Stimulated activated CD4-positive, alpha-beta T cell treated with anti-CD3 and anti-CD28 coated beads, Interleukin-2, amount 100 ng/mL, for 24 hours (primary cell): ENCODE measurements around the gene KDM5A.
"Not testable (repeated sequence)": the region's sequence is repeated elsewhere in the genome, so short reads cannot be mapped to it uniquely, and the experiment has no call there.

ENCODE experiments used
- DNase-seq, 2 donors: peaks; one replicate each; pipeline ENCODE4 v3.0.0-alpha.2; 2020

KDM5A gene

DNA sequence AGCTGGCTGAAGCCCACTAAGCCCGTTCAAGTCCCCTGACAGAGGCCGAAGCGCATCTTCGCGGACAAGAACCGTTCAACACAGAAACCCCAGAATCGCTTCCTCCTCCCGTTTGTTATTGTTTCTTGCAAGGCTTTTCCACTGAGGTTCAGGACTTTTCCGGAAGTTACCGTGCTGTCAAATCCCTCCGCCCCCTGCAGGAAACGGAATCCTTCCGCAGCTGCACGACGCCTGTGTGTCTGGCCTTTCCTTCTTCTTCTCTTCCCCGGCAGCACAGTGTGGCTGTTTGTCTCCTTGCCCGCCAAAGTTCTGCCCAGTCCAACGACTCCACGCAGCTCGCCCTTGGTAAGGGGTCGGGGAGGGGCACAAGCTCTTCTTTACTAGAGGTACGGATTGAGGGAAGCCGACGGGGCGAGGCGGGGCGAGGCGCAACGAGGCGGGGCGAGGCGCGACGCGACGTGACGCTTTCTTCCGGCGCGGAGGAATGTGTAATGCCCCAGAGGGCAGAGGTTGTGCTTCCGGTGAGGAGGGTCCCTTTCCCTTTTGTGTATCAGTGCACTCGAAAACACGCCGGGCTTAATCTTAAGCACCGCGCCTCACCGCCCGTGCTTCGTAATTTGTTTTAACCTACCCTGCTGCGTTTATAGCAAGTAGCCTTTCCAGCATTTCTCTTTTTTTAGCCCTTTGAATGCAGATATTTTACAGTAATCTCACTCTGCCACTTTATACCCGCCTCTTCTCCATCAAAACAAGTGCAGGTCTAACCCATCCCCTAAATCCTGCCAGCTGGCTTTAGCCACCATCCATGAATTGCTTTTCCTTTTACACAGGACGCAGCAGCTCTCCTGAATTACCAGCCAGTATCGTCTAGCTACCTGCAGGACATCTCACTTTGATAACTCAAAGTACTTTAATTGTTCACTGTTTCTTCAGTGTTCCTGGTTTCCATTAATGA lies at the start of gene KDM5A:
KDM5A (minus strand) TSS at position 179 of the 955 bp plus-strand sequence. CDS start 229 bp downstream, outside the sequence.
- peak; percentile 85 to 88 for DNase-seq

DNA sequence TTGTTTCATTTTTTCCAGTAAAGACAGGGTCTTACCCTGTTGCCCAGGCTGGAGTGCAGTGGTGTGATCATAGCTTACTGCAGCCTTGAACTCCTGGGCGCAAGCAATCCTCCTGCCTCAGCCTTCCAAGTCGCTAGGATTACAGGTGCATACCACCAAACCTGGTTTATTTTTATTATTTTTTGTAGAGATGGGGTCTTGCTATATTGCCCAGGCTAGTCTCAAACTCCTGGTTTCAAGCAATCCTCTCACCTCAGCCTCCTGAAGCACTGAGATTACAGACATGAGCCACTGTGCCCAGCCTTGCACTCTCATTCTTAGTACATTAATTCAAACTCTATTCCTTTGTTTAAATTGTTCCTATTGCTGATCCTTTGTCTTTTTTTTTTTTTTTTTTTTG lies 46.6 kb upstream of the KDM5A start:
- not testable (repeated sequence) for DNase-seq

DNA sequence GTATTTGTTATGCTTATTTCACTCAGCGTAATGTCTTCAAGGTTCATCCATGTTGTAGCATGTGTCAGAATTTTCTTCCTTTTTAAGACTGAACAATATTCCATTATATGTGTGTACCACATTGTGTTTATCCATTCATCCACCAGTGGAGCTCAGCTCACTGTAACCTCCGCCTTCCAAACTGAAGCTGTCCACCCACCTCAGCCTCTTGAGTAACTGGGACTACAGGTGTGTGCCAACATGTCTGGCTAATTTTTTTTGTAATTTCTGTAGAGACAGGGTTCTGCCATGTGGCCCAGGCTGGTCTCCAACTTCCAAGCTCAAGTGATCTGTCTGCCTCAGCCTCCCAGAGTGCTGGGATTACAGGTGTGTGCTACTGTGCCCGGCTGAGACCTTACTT lies 33.4 kb upstream of the KDM5A start:
- DNase-seq = no peak

DNA sequence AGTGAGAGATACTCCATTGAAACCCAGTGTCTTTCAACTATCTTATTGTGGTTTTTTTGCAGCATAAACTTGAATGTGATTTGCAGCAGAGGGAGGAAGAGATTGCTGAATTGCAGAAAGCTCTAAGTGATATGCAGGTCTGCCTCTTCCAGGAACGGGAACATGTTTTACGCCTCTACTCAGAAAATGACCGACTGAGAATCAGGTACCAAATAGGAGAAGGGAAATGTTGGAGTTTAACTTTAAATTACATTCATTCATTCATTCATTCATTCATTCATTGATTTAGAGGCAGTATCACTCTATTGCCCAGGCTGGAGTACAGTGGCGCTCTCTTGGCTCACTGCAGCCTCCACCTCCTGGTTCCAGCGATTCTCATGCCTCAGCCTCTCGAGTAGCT lies 29.3 kb upstream of the KDM5A start:
- no peak for DNase-seq

DNA sequence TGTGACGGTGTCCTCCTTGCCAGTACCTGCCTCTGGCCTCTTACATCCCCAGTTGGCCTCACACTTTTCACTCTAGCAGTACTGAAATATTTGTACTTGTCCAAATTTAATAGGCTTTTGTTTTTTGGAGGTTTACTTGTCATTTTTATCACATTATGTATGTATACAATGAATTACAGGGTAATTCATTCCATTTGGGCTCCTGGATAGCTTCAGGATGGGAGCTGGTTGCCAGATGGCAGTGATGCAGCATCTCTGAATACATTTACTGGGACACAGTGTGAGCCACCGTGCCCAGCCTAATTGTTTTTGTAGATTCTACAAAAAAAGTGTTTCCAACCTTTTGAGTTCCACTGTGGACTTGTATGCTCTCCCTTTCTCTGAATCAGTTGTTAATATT lies 25.7 kb upstream of the KDM5A start:
- DNase-seq = no peak

DNA sequence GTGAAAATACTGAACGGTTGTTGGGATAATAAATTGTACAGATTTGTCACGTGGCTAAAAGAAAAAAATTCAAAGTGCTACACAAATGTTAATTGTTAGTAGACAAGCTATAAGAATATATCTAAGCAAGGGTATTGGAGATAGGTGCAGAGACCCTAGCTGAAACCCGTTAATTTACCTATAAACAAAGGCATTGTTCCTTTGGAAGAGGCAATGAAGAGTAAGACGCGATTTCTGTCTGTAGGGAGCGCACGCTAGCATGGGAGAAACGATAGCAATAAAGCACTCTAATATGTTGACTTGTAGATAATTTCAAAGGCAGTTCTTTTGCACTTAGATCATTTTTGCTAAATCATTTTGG lies 12.9 kb upstream of the KDM5A start:
- no peak for DNase-seq

DNA sequence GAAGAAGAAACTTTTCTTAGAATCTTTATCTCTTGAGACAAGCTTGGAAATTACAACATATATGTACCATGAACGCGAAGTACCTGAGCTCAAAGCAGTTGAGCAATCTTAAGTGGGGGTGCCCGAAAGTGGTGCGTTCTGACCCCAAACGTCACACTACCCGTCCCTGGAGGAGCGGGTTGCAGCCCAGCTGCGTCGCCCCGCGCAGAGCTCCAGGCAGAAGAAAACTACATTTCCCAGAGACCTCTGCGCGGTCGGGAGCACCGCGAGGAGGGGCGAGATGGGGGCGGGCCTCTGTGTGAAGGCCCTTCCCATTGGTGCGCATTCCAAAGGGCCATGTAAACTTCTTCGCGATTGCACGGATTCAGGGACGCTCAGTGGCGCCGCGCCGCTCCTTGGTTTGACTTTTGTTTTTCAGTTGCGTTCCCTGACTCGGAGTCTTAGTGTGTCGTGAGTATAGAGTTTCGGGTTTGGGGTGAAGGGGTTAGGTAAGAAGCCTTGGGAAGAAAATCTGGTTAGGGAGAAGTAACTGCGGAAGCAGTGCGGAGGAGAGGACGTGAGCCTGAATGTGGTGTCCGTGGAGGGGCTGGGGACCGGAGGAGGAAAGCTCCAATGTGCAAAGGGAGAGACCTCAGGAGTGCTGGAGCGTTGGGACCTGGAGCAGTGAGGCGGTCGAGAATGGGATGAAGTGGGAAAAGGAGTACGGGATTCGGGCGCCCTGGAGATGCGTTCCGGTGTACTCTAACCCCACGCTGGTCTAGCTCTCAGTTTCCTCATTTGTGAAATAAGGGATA lies 12.3 kb upstream of the KDM5A start, which contains the start of gene CCDC77:
CCDC77 (plus strand) TSS at position 410 of the 794 bp plus-strand sequence. CDS start 7,740 bp downstream, outside the sequence.
- DNase-seq = peak; percentile 93

DNA sequence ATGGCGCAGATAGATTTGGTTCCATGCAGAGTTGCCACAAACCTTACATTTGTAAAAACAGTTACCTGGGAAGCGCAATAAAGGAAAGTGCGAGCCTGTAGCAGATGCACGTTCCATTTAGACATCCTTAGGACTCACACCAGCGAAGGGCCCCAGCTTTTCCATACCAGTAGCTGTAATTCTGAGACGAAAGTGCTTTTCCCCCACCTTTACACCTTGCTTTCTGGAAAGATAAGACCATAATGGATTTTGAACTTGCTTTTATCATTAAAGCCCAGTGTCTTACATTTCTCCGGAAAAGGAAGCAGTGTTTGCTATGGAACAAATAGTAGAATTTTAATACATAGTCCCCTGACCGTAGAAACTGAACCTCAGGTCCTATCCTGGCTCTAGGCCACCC lies 11.7 kb upstream of the KDM5A start:
- no peak for DNase-seq

DNA sequence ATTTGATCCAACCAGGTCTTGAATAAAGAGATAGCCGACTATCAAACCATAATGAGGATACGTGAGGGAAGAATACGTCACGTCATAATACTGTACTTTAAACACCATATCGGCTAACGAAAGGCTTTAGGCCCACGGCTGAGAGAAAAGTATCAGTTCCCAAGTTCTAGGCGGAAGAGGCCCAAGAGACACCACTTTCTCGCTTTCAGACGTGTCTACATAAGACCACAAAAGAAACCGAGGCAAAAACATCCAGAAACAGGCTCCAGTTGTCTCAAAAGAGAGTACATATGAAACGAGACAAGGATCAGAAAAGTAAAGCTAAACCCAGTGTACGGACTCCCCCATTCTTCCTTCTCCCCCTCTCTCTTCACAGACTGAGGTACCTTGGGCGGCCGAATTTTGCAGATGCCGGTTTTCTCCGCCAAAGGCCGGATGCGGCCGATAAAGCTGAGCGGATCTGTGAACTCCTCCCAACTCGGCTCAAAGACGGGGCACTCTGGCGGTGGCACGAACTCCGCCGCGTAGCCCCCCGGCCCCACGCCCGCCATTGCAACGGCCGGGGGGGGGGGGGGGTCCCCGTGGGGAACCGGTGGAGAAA lies 479 bp downstream of the KDM5A start:
- DNase-seq = peak; percentile 22 to 38

DNA sequence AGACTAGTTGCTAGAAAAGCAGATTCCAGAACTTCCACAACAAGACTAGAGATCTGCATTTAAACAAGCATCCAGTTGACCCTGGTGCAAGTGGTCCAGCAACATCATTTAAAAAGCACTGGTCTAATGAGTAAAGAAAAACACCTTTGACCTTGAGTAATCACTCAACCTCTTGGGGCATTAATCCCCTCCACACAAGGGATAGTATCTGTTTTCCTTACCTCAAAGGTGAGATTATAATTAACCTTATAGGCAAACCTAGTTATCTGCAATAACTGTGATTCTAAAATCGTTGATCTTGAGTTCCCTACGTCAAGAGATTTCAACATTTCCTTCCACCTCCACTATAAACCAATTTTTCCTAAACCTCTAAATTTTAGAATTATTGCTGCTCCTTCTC lies 1.1 kb downstream of the KDM5A start:
- no peak for DNase-seq

DNA sequence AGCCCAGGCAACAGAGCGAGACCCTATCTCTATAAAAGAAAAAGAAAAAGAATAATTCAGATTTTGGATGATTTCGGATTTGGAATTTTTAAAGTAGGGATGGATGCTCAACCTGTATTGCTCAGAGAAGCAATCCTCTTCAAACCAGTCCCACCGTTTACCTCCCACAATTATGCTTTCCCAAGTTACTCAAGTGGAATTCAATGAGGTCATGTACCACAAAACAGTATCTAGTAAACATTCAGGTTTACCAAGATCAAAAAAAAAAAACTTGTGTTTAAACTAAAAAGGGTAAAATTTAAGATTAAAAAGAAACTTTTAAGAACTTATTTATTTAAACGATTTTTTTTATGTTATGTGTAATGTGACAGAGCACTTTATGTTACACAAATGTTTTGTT lies 2.5 kb downstream of the KDM5A start:
- DNase-seq = no peak

DNA sequence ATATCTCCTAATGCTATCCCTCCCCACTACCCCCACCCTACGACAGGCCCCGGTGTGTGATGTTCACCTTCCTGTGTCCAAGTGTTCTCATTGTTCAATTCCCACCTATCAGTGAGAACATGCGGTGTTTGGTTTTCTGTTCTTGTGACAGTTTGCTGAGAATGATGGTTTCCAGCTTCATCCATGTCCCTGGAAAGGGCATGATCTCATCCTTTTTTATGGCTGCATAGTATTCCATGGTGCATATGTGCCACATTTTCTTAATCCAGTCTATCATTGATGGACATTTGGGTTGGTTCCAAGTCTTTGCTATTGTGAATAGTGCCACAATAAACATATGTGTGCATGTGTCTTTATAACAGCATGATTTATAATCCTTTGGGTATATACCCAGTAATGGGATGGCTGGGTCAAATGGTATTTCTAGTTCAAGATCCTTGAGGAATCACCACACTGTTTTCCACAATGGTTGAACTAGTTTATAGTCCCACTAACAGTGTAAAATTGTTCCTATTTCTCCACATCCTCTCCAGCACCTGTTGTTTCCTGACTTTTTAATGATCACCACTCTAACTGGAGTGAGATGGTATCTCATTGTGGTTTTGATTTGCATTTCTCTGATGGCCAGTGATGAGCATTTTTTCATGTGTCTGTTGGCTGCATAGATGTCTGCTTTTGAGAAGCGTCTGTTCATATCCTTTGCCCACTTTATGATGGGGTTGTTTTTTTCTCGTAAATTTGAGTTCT lies 18.2 kb downstream of the KDM5A start:
- DNase-seq = not testable (repeated sequence)

DNA sequence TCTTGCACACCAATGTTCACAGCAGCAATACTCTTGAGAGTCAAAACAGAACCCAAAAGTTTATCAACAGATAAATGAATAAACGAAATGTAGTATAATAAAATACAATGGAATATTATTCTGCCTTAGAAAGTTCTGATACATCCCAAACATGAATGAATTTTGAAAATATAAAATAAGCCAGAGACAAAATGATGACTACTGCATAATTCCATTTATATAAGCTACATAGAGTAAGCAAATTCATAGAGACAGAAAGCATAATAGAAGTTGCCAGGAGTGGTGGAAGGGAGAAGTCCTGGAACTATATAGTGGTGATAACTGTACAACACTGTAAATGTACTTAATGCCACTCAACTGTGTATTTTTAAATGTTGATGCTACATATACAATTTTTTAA lies 21.1 kb downstream of the KDM5A start:
- DNase-seq = no peak

DNA sequence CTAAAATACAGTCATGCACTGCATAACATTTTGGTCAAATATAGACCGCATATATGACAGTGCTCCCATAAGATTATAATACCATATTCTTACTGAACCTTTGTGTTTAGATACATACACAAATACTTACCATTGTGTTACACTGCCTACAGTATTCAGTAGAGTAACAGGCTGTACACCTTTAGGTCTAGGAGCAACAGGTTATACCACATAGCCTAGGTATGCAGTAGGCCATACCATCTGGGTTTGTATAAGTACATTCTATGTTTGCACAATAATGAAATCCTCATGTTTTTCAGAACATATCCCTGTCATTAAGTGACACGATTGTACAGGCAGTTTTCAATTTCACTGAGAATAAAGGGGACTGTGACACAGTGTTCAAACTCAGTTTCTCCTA lies 22.3 kb downstream of the KDM5A start:
- DNase-seq = no peak

DNA sequence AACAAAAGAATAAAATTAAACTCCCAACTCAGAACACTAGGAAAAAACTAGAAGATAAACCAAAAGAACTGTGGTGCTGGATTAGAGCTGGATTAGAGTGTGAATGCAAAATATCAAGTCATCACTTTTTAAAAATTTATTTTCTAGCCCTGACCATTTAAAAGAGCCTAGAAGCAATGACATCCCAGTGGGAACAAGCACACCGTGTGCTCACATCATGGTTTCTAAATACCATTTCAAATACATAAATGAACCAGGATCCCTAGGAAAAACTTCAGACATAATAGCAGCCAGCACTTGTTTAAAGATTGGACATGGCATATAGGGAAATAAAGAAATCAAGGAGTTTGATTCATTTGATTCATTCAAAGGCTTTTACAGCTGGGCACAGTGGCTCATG lies 30.0 kb downstream of the KDM5A start:
- DNase-seq = no peak

DNA sequence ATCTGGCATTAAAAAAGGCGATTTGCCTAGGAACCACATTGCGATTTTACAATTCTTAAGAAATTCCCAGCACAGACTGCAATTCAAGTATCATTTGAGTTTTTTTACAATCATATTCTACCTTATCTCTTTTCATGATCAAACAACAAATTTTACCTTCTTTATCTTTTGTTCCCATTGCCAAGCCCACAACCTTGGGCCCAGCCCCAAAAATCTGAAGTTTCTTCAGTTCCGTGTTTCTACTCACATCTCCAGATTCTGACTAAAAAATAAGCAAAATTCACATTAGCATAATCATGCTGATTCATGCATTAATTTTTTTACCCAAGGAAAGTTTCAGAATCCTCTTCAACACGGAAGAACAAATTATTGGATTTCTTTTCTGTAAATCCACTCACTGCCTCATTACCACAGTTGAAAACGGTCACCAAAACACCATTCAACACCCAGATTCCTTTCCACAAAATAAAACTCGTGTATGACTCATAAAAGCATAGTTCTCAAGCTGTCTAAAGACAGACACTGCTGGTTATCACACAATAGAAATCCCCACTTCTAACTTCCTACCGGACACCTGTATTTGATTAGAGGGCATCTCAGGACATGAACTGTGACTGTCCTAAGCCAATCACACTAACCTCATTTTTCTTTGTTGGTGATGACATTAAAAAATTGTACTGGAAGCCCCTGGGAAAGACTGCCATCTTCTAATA lies 32.7 kb downstream of the KDM5A start:
- DNase-seq = no peak

DNA sequence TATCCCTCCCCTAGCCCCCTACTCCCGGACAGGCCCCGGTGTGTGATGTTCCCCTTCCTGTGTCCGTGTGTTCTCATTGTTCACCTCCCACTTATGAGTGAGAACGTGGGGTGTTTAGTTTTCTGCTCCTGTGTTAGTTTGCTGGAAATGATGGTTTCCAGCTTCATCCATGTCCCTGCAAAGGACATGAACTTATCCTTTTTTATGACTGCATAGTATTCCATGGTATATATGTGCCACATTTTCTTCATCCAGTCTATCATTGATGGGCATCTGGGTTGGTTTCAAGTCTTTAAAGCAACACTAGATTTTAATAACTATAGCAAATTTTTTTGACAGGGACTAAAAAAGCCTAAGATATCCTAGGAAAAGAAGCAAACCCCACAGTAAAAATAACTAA lies 37.9 kb downstream of the KDM5A start:
- not testable (repeated sequence) for DNase-seq

DNA sequence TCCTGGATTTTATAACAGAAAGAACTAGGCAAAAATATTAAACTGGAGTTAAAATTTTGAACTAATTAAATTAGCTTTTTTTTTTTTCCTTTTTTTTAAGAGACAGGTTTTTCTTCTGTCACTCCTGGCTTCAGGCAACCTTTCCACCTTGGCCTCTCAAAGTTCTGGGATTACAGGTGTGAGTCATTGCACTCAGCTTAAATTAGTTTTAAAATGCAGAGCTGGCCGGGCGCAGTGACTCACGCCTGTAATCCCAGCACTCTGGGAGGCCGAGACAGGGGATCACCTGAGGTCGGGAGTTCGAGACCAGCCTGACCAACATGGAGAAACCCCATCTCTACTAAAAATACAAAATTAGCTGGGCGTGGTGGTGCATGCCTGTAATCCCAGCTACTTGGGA lies 39.5 kb downstream of the KDM5A start:
- DNase-seq = not testable (repeated sequence)

DNA sequence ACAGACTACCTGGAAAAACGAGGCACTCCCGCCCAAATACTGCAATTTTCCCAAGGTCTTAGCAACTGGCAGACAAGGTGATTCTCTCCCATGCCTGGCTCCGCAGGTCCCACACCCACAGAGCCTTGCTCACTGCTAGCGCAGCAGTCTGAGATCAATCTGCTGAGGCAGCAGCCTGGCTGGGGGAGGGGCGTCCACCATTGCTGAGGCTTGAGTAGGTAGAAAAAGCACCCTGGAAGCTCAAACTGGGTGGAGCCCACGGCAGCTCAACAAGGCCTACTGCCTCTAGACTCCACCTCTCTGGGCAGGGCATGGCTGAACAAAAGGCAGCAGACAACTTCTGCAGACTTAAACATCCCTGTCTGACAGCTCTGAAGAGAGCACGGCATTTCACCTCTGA lies 46.1 kb downstream of the KDM5A start:
- peak in 1 of 2 donors; percentile 6 for DNase-seq

DNA sequence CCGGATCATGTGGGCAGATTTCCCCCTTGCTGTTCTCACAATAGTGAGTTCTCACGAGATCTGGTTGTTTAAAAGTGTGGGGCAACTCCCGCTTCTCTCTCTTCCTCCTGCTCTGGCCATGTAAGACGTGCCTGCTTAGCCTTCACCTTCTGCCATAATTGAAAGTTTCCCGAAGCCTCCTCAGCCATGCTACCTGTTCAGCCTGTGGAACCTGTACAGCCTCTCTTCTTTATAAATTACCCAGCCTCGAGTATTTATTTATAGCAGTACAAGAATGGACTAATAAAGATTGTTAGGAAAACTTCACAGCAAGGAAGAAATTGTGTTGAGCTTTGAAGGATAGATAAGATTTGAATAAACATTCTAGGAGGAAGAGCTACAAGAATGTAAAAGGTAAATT lies 52.1 kb downstream of the KDM5A start:
- no peak for DNase-seq

DNA sequence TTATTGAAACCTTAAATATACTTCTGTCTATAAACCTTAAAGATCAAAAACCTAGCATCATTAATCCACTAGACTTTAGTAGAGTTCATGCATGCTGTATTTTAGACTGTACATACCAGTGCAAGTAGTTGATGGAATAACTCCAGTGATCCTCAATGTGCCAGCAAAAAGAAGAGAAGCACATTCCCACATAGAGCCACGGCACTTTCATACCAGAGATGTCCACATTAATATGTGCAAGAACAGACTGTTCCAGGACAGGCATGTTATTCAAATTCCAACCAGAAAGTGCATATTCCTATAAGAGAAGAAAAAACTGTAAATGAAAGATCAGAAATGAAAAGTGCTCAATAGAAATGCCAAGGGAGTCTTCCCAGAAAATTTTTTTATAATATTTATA lies 55.0 kb downstream of the KDM5A start:
- DNase-seq = no peak
